ENCODE measurements around the gene UBE2E2. TPM values are rescaled to one million over a fixed set of nuclear protein-coding genes. Genes with fewer than 3 reads are reported as not detected.

UBE2E2 gene
- total RNA-seq, 1 donor = 41.5 TPM

- DNase-seq (ENCODE audit: low read depth) = no peak
- no peak for TF ChIP-seq CTCF (IDR thresholded peaks at IDR 0.05; ENCODE audit: insufficient read depth, low read depth, low read length)
- no peak overlapping the region for H3K4me3 ChIP-seq (ENCODE audit: low read depth, low read length)
Measured at GRCh38 chr3:23253214-23253613, 50.1 kb downstream of the UBE2E2 start.

- no peak for DNase-seq (ENCODE audit: low read depth)
- H3K4me3 ChIP-seq (ENCODE audit: low read depth, low read length) = no peak overlapping the region
- no peak for TF ChIP-seq CTCF (IDR thresholded peaks at IDR 0.05; ENCODE audit: insufficient read depth, low read depth, low read length)
Measured at GRCh38 chr3:23254282-23254681, 51.2 kb downstream of the UBE2E2 start.

- DNase-seq (ENCODE audit: low read depth) = no peak
- H3K4me3 ChIP-seq (ENCODE audit: low read depth, low read length) = no peak overlapping the region
- no peak for TF ChIP-seq CTCF (IDR thresholded peaks at IDR 0.05; ENCODE audit: insufficient read depth, low read depth, low read length)
Measured at GRCh38 chr3:23254835-23255234, 51.7 kb downstream of the UBE2E2 start.

DNA sequence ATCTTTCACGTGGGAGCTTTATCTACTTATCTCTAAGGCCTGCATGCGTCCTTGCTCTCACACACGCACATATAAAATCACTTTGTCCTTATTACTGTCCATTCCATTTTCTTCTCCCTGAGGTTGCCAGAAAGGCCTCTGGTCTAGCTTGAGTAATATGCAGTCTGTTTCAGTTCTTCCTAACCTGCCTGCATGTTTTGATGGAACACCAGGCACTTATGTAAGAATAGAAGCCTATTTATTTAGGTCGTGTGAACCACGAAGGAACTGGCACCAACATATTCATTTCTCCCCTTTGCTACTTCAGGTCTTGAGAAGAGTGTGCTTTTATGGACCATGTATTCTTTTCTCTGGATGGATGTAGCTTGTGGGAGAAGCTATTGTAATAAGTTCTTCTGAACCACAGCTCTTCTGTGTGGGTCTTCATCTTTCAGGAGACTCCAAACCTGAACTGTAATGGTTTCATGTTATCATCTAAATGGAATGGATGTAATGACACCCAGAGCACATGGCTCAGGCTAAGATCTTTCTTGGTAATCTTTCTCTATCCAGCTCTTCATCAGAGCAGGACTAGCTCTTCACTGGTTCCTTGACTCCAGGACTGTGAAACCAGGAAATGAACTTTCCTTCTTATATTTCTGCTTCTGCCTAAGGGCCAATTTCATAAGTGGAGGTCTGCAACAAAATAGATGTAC lies 53.8 kb downstream of the UBE2E2 start:
- H3K4me3 ChIP-seq (ENCODE audit: low read depth, low read length) = no peak overlapping the region
- DNase-seq (ENCODE audit: low read depth) = no peak
- no peak for TF ChIP-seq CTCF (IDR thresholded peaks at IDR 0.05; ENCODE audit: insufficient read depth, low read depth, low read length)

- no peak for DNase-seq (ENCODE audit: low read depth)
- no peak overlapping the region for H3K4me3 ChIP-seq (ENCODE audit: low read depth, low read length)
- TF ChIP-seq CTCF (IDR thresholded peaks at IDR 0.05; ENCODE audit: insufficient read depth, low read depth, low read length) = no peak
Measured at GRCh38 chr3:23258110-23258509, 55.0 kb downstream of the UBE2E2 start.

- TF ChIP-seq CTCF (IDR thresholded peaks at IDR 0.05; ENCODE audit: insufficient read depth, low read depth, low read length) = no peak
- DNase-seq (ENCODE audit: low read depth) = no peak
- H3K4me3 ChIP-seq (ENCODE audit: low read depth, low read length) = no peak overlapping the region
Measured at GRCh38 chr3:23259515-23259914, 56.4 kb downstream of the UBE2E2 start.

DNA sequence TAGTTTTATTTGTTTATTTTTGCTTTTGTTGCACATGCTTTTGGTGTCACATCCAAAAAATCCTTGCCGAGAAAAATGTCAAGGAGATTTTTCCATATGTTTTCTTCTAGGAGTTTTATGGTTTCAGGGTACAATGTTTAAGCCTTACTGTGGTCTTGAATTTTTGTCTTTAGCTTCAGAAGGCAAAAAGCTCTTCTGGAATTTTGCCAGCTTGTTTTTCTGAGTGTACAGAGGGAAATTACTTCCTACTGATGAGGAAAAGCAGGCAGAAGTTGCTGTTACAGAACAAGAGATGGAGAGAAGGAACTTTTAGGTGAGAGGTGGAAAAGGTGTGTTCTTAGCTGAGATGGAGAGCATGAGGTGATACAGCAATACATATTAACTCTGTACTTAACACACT lies 59.6 kb downstream of the UBE2E2 start:
- DNase-seq (ENCODE audit: low read depth) = no peak
- no peak for TF ChIP-seq CTCF (IDR thresholded peaks at IDR 0.05; ENCODE audit: insufficient read depth, low read depth, low read length)
- no peak overlapping the region for H3K4me3 ChIP-seq (ENCODE audit: low read depth, low read length)

Measured in fibroblast of villous mesenchyme (primary cell).